HG03045 (cell line): Measurements from ENCODE around the gene GNAI2.
"Not testable (repeated sequence)": the region's sequence is repeated elsewhere in the genome, so short reads cannot be mapped to it uniquely, and the experiment has no call there.

ENCODE experiments used
- ATAC-seq: cut with Tn5 transposase; IDR thresholded peaks from one replicate; pipeline ENCODE4 v1.9.1; 2021; ENCODE audit warnings: mild to moderate bottlenecking, moderate library complexity; ENCODE audit not compliant: unreplicated experiment

GNAI2 gene

DNA sequence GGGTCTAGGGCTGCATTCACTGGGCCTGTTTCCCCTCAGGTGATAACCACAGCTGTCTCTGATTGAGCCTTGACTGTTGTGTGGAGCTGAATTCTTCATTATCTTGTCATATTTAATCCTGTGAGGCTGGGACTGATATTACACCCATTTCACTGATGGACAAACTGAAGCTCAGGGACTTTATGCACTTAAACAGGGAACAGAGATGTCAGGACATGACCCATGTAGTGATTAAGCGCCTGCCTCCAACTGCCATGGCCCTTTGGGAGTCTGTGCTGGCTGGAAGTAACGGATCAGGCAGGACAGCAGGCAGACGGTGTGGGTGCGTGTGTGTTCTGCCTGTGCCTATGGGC is 7.5 kb downstream of the GNAI2 start:
- ATAC-seq, result no peak

DNA sequence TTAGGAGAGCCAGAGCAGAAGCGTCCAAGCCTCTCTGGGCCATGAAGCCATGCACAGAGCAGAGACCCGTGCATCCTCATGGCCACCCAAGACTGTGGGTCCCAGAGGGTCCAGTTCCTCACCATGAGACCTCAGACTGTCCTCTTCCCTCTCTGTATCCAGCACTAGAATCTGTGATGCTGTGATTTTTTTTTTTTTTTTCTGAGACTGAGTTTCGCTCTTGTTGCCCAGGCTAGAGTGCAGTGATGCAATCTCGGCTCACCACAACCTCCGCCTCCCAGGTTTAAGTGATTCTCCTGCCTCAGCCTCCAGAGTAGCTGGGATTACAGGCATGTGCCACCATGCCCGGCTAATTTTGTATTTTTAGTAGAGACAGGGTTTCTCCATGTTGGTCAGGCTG is 8.8 kb downstream of the GNAI2 start:
- not testable (repeated sequence) for ATAC-seq

DNA sequence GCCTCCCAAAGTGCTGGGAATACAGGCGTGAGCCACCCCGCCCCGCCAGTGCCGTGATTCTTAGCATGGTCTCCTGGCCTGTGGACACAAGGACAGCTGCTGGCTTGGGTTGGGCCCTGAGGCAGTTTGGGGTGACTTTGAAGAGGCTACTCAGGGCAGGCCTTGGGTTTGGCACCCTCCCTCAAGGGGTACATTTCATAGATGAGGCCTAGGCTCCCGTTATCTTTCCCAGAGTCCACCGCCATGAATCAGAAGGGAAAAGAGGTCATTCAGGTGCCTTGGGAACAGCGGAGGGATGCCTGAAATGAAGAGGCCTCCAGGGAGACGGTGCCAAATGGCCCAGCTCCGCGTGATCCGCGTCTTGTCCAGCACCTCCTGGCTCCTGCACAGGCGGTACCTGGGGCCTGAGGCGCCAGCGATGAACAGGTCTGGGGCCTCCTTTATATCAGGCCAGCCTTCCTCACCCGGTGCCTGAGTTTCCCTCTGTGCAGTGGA is 9.3 kb downstream of the GNAI2 start:
- ATAC-seq, result no peak

DNA sequence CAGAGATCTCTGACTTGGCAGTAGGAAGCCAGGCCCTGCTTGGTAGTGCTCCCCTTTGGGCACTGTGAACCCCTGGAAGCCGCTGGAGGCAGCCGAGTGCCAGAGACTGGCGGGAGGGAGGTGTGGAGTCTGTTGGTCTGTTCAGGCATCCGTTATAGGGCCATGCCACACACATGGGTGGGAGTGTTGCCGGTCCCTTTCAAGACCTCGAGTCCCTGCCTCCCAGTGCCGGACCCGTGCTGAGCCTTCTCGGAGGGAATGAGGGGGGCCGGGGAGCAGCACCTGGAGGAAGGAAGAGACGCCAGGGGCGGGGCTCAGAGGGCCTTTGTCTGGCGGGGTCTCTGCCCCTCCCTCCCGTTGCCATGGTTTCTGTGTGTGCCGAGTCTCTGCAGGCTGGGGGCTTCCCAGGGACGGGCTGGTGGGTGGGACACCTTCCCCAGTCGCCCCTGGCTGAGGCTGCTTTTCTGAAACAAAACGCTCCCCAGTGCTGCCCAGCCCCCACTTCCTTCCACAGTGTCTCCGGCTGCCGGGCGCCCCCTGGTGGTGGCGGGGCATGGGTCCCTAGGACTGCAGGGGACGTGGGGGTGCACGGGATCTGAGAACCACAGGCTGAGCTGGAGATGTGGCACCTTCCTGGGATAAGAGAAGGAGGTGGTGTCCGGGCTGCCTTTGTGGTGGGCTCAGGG is 10.0 kb downstream of the GNAI2 start:
- peak; percentile 60 for ATAC-seq

DNA sequence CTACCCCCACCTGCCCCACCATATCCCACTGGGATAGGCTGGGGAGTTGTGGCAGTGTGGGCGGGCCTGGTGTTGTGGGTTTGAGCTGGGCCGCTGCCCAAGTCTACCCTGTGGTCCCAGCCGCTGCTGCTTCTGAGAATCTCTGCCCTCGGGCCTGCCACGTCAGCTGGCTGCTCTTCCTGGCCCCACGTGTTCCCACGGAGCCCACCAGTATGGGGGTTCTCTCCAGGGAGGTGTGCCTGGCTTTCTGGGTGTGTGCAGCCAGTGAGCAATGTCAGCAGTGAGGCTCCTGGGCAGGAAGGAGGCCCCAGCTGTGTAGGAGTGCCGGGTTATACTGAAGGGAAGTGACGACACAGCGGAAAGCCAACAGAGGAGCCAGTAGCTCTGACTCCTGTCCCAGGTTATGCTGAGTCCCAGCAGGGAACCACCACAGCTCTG is 10.5 kb downstream of the GNAI2 start:
- ATAC-seq, result peak; percentile 36

DNA sequence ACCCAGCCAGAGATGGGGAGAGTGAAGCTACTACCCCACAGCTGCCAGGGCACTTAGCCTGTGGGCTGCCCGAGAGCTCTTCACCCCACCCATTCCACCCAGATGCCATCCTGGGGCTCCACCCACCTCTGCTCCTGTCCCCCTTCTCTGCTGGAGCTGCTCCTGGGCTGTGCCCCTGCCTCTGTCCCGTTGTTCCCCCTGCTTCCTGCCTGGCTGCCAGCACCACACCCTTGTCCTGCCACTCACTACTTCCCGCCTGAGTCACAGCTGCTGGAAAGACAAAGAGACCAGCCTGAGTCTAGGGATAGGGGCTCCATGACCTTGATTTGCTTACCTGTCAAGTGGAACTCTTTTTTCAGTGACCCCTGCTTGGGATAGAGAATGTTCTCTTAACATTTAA is 12.4 kb downstream of the GNAI2 start:
- no peak for ATAC-seq

DNA sequence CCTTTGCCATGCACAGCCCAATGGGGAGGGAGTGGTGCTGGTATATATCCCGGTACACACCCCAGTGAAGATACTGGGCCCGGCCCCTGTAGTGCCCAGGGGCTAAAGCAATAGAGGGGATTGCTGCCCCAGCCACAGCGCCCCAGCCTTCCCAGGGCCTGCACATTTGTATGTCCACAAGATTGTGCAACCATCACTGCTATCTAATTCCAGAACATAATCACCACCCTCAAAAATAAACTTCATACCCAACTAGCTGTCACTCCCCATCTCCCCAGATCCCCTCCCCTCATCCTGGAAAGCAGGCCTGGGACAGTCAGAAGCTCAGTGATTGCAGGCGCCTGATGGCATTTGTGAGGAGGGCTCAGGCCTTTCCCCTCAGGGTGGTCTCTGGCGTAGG is 13.5 kb downstream of the GNAI2 start:
- no peak for ATAC-seq

DNA sequence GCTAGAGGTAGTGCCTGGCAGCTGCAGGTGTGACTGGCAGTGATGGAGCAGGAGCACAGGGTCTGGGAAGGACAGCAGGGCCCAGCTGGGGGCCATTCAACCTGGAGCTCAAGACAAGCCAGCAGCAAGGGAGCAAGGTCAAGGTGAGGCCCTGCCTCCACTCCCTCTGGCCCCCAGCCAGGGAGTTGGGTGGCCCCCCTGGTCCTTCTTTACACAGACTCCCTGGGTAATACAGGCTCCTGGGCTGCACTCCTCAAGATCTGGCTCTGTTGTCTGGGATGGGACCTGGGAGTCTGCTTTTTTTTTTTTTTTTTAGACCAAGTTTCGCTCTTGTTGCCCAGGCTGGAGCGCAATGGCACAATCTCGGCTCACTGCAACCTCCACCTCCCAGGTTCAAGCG is 14.5 kb downstream of the GNAI2 start:
- no peak for ATAC-seq

DNA sequence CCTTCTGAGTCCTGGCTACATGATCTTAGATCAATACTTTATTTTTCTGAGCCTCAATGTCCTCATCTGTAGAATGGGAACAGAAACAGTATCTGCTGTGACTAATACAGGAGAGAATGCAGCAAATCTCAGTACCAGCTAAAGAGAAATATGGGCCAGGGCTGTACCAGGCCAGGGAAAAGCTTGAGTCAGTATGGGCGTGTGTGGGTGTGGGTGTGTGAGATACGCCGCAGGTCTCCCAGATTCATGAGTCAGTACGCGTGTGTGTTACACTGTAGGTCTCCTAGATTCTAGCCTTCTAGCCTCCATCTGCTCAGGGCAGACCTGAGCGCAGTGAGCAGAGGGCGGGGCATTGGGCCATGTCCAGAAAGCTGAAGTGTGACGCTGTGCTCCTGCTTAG is 15.2 kb downstream of the GNAI2 start:
- no peak for ATAC-seq

DNA sequence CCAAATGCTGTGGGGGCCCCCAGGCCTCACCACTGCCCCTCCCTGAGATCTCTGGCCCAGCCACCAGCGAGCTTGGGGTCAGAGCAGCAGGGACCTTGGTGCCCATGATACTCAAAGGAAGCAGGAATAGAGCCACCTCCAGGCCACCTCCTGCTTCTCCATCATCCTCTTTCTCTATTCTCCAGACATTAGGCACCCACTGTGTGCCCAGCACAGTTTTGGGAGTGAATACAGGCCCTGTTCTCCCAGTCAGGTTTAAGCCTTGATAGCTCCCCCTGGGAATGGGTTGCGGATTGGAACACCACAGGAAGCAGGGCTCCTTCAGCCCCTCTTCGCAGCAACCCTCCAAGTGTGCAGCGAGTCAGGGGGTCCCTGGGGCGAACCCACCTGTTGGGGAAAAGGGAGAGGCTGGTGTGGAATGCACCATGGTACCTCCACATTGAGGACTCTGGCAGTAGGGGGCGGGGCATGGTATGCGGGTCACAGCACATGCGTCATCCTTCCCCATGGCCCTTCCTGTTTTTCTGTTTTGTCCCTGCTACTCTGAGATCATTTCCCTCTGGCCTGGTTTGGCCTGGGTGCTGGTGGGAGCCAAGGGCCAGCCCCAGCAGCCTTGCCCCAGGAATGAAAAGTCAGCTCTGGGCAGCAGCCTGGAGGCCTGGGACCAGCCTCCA is 18.7 kb downstream of the GNAI2 start:
- no peak for ATAC-seq

DNA sequence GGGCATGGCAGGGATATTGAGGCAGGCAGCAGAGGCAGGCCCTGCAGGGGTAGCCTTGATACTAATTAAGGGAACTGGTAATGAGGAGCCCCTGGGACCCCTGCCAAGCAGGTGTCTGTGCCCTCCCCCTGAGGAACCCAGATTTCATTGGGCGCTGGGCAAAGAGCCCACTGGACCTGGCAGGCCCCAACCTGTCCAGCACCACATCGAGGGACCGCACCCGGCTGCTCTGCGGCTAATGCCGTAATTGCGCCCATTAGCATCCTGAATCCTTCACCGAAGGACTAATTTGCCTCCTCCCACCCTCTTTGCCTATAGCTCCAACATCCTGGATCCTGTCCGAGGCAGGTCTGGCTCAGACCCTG is 19.2 kb downstream of the GNAI2 start:
- no peak for ATAC-seq

DNA sequence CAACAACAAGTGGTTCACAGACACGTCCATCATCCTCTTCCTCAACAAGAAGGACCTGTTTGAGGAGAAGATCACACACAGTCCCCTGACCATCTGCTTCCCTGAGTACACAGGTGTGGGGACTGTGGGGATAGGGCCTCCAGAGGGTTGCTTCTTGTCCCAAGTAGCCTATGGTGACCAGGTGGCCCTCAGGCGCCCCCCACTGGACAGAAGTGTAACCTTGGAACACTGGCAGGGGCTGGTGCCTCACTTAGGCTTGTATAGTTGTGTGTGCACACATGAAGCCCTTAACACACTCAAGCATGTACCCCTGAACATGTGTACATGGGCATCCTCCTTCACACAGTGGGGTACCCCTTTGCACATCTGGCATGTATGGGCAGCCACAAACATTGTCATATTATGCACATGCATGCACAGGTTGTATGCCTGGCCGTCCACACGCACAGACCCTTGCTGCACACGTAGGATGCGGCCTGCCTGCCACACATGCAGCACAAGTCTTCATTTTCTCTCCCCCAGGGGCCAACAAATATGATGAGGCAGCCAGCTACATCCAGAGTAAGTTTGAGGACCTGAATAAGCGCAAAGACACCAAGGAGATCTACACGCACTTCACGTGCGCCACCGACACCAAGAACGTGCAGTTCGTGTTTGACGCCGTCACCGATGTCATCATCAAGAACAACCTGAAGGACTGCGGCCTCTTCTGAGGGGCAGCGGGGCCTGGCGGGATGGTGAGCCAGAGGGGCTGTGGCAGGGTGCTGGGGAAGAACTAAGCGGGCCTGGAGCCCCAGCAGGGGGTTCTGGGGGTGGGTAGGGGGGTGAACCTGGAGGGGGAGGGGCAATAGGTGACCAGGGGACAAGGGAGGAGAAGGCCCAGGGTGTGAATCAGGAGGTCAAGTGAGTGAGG is 21.2 kb downstream of the GNAI2 start:
- no peak for ATAC-seq

DNA sequence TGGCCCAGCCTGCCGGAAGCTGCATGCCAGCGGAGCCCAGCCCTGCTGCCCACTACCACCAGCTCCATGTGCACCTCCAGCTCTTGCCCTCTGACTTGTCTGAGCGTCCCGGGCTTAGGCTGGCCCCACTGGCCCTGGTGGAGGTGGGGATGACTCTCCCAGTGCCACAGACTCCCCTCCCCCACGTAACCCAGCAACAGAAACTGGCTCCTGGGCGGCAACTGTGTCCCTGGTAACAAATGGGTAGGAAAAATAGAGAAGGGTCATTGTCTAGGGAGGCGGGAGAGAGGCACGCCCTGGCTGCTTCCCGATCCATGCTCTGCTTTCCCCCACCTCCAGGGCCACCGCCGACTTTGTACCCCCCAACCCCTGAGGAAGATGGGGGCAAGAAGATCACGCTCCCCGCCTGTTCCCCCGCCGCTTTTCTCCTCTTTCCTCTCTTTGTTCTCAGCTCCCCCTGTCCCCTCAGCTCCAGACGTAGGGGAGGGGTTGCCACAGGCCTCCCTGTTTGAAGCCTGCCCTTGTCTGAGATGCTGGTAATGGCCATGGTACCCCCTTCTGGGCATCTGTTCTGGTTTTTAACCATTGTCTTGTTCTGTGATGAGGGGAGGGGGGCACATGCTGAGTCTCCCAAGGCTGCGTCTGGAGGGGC is 22.2 kb downstream of the GNAI2 start:
- no peak for ATAC-seq

DNA sequence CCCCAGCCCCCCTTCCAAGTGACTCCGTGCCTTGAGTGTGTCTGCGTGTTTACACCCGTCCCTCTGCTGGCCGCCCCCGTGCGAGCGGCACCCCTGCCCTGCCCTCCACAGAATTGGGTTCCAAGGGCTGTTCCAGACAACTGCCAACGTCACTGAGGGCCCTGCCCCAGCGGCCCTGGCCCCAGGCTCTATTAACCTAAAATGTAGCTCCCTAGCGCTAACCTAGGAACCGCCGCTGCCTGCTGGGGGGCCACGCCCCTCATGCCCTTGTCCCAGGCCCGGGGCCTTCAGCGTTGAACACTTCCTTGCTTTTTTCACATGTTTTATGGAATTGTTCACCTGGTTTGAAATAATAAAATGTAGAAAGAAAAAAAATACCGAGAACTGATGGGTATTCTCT is 23.0 kb downstream of the GNAI2 start:
- ATAC-seq, result no peak

DNA sequence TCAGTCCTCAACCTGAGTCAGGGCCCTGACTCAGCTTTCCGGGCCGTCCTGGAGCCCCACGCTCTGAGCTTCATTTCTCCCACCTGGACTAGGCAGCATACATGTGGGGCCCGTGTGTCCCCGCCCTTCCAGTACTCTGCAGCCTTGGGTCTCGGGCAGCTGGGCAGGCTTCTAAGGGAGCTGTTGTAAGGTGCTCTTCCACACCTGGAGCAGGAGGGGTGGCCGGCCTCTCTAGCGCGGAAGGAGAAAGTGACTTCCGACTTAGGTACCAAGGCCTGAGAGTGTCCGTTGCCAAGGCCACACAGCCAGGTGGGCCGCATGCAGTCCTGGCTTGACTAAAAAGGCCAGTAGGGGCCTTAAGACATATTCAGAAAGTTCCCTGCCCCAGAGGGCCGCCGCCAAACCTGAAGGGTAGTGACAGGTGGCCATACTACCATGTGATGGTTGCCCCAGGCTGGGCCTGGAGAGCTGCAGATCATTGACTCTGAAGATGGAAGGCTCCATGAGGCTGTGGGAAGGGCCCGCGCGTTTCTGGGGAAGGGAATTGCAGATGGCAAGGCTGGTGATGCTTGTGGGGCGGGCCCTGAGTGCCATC is 23.5 kb downstream of the GNAI2 start:
- ATAC-seq, result peak; percentile 9

DNA sequence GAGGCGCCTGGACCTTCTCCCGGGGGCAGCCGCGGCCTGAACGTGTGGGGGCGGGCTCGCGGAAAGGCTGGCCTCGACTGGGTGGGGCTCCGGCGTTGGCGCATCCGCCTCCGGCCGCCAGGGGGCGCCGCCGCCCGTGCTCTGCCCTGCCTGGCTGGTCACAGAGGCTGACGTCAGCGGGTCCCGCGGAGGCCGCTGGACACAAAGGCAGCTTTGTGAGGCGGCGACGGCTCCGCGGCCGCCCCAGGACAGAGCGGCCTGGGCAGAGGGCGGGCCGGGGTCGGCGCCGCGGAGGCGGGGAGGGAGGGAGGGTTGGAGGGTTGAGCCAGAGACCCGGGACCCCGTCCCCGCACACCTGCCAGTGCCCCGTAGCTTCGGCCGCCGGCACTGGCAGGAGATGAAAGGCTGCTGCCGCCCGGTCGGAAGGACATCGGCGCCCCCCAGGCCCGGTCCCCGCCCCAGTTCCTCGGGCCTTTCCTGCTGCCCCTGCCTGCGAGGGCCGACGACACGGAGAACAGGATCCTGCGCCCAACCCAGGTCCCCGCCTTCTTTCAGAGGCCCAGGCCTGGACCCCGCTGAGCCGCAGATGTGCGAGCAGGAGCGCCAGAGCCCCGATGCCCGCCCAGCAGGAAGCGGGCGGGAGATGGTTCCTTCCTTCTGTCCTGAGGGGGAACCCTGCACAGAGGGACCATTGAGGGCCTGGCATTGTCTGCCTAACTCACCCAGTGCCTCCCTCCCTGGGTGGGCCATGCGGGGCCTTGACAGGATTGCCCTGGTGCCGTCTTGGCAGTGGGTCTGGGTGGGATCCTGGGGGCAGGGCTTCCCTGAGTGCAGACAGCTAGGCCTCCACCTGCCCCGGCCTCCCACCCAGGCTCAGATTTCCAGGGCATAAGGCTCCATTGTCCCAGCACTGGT is 24.3 kb downstream of the GNAI2 start:
- peak; percentile 88 for ATAC-seq

DNA sequence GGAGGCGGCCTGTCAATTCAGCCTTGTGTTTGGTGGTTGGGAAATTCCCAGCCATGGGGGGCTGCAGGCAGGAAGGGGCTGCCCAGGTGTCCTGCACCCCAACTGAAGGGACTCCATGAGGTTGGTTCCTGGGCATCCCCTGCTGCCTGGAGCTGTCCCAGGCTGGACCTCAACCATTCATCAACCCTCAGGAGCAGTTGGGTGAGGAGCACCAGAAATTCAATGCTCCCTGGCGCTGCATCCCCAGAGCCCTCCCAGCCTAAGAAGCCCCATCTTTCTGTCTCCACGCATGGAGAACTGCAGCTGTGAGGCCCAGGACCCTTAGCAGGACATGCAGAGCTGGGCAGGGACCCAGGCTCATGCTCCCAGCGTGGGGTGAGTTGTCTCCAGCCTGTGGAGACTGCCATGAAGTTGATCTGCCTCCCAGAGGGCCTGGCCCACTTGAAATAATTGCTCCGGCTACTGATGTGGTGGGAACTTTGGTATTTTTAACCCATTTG is 25.0 kb downstream of the GNAI2 start:
- ATAC-seq, result no peak

DNA sequence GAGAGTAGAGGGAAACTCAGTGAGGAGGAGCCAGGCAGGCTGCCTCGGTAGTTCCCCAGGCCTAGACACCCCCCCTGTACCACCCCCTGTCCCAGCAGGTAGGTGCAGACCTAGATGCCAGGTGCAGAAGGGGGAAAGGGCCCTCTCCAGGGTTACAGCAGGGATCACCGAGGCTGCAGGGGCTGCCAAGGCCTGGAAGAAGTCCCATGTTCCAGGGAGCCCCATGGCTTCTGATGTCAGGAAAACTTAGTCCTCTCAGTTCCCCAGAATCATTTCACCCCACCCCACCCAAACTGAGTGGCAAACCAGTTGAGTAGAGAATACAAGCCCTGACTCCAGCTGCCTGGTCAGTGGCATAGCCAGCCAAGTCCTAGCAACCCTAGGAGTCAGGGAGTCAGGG is 25.5 kb downstream of the GNAI2 start:
- ATAC-seq, result no peak

DNA sequence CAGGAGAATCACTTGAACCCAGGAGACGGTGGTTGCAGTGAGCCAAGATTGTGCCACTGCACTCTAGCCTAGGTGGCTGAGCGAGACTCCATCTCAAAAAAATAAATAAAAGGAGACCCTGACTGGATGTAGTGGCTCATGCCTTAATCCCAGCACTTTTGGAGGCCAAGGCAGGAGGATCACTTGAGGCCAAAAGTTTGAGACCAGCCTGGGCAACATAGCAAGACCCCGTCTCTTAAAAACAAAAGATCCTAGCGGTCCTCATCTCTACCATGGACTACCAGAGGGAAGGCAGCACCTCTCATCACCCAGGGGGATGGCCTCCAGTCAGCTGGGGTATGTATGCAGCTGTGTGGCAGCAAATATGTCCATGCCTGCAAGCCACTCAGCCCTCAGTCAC is 26.2 kb downstream of the GNAI2 start:
- not testable (repeated sequence) for ATAC-seq

DNA sequence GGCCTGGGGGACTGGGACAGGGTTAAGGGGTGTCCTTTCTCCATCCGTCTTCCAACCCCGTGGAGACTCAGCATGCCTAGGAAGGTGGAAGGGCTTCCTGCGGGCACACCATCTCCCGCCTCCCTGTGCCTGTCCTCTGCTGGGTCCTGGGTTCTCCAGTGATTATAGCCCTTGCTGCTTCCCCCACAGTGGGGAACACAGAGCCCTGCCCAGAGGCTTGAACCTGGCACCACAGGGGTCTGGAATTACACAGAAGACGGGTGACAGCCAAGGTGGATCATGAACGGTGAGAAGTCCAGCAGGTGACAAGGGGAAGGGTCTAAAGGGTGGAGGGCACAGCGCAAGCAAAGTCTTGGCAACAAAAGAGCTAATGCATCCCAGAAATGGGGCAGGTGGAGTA is 26.8 kb downstream of the GNAI2 start:
- no peak for ATAC-seq
